HG03108 (cell line): Measurements from ENCODE around the gene PDE6D.
A peak's percentile ranks its signal among the peaks of the same experiment; 100 is the strongest.
"Not testable (repeated sequence)": the region's sequence is repeated elsewhere in the genome, so short reads cannot be mapped to it uniquely, and the experiment has no call there.

ENCODE experiments used
- ATAC-seq: cut with Tn5 transposase; IDR thresholded peaks from one replicate; pipeline ENCODE4 v1.9.1; 2021; ENCODE audit warnings: moderate library complexity; ENCODE audit not compliant: unreplicated experiment

PDE6D gene

GRCh38 chr2:231780123-231780908 lies 766 bp downstream of the PDE6D start:
- no peak for ATAC-seq

DNA sequence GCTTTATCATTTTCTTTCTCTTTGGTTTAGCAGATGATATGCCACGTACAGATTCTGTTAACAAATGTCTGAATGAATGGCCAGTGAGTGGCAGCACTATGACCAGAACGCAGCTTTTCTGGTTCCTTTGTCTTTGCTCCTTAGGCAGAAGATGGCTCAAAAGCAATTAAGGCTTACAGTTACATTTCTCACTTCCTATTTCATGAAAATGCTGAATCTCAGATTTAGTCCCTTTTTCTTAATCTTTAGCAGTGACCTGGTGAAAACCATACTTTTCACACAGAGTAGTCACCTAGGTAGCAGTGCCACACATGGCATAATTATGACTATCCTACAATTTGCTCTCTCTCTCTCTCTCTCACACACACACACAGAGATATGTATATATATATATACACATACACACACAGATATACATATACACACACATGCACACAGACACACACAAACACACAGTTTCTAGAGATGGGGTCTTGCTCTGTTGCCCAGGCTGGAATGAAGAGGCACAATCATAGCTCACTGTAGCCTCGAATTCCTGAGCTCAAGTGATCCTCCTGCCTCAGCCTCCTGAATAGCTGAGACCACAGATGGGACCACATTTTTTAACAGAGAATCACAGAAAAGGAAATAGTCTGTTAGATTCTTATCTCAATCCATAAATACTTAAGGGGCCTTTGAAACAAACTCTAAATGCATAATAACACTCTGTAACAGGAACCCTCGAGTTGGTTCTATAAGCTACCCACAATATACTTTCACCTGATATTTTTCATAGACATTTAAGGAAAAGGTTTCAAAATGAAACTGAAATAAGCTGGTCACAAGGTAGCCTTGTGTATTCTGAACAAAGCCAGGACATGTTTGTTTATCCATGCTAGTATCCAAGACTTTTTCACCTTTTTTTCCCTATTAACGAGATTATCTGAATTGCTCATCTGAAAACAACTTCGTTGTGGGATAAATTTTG lies 11.6 kb downstream of the PDE6D start:
- no peak for ATAC-seq

- peak; percentile 52 for ATAC-seq
Observed at GRCh38 chr2:231765496-231765929, 15.6 kb downstream of the PDE6D start.

DNA sequence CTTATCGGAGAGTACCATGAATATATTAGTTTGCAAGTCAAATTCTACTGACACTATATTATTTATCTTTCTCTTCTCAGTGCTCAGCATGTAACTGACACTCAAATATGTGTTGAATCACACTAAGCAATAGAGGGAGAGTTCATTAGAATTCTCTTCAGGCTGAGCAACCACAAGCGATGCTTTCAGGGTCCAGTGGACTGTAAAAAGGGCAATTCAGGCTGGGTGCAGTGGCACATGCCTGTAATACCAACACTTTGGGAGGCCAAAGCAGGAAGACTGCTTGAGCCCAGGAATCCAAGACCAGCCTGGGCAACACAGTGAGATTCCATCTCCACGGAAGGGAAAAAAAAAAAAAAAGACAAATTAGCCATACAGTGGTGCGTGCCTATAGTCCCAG lies 16.3 kb downstream of the PDE6D start:
- ATAC-seq: no peak

- ATAC-seq: no peak
Observed at GRCh38 chr2:231764124-231764523, 17.0 kb downstream of the PDE6D start.

- ATAC-seq: no peak
Observed at GRCh38 chr2:231761735-231762134, 19.3 kb downstream of the PDE6D start.

DNA sequence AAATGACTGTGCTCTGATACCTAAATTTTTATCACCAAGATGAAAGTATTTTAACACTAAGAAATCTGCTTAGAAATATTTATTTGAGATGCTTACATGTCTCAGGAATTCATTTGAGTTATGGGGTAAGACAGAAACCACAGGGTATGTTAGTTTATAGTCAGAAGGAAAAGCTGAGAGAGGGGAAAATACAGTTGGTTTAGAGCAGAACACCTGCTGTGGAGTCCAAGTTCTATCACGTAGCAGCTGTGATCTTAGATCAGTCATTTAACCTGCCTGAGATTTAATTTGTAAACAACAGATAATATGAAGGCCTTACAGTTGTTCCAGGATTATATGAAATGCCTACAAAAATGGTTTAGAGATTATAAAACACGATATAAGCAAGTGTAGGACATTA lies 29.0 kb downstream of the PDE6D start:
- ATAC-seq: no peak

DNA sequence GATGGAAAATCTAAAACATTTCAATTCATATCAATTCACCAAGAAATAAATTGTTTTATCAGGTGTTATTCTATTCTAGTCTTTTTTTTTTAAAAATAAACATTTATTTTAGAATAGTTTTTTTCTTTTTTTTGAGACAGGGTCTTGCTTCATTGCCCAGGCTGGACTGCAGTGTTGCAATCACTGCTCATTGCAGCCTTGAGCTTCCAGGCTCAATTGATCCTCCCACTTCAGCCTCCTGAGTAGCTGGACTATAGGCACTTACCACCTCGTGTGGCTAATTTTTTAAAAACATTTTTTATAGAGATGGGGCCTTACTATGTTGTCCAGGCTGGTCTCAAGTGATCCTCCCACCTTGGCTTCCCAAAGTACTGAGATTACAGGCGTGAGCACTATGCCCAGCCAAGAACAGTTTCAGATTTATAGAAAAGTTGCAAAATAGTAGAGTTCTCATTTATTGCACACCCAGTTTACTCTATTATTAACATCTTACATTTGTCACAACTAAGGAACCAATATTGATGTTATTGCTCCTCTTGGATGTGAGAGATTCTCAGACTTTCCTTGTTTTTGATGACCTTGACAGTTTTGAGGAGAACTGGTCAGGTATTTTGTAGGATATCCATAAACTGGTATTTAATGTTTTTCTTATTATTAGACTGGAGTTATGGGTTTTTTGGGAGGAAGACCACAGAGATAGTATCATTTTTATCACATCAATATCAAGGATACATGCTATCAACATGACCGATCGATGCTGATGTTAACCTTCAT lies 29.9 kb downstream of the PDE6D start:
- no peak for ATAC-seq

GRCh38 chr2:231749016-231749415 lies 32.1 kb downstream of the PDE6D start:
- not testable (repeated sequence) for ATAC-seq

GRCh38 chr2:231748153-231748896 lies 32.8 kb downstream of the PDE6D start:
- not testable (repeated sequence) for ATAC-seq

- ATAC-seq: no peak
Observed at GRCh38 chr2:231745303-231746038, 35.6 kb downstream of the PDE6D start.

GRCh38 chr2:231743376-231744116 lies 37.5 kb downstream of the PDE6D start:
- ATAC-seq: no peak

DNA sequence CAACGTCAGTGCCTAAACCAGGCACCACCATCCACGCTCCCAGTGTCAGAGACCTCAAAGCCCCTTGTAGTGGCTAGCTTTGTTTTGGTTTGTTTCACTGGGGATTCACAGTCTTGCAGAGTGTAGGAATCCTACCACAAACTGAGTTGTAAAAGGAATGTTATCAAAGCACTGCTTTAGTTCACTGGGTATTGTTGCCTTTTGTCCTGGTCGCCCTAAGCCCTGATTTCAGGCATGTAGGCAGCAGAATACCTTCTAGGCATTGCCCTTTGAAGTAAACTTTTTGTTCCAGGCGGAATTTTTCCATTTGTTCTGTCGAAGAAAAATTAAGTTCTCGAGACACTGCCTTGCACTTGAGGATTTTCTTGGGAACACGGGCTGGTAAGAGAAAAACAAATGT lies 43.3 kb downstream of the PDE6D start:
- ATAC-seq: no peak

DNA sequence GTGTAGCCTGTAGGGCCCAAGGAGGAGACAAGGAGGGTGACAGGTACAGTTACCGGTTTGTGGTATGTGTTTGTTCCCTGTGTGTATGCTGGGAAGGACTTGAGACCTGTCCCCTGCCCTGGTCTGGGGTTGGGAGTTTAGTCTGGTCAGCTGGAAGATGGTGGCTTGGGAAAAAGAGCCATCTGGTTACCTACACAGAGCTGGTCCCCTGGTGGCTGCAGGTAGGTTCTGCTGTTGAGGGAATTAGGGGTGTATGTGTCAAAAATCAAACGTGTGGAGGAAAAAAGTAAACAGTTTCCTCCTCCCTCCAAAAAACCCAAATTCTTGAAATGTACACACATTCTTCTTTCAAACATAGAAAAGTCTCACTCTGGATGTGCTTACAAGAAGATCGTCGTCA lies 48.5 kb downstream of the PDE6D start:
- no peak for ATAC-seq

GRCh38 chr2:231727621-231728020 lies 53.5 kb downstream of the PDE6D start:
- no peak for ATAC-seq

- ATAC-seq: no peak
Observed at GRCh38 chr2:231726276-231726675, 54.8 kb downstream of the PDE6D start.

DNA sequence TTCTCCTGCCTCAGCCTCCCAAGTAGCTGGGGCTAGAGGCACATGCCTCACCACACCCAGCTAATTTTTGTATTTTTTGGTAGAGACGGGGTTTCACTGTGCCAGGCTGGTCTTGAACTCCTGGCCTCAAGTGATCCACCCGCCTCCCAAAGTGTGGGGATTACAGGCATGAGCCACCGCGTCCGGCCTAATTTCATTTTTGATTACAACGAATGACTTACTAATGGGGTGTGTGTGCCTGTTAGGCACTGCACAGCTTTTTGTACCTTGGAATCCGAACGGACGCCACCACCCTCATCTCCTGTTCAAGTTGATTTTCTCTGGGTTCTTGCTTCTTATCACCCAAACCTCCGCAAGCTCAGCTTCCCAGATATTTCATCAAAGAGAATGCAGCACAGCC lies 55.6 kb downstream of the PDE6D start:
- ATAC-seq: no peak

DNA sequence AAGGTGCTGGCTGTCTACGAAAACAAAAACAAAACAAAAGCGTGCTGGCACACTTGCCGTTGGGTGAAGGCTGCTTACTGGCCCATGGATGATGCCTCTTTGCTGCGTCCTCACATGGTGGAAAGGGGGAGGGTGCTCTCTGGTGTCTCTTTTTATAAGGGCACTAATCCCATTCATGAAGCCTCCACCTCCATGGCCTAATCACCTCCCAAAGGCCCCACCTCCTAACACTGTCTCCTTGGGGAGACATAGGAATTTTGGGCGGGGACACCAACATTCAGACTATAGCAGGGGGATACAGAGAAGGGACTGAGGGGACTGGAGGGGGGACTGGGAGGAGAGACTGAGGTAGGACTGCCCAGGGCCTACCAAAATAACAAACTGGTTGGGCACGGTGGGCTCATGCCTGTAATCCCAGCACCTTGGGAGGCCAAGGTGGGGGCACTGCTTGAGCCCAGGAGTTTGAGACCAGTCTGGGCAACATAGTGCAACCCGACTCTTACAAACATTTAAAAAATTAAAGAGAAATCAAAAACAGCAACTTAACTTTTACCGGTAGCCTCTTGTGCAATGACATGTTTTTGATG lies 58.3 kb downstream of the PDE6D start:
- ATAC-seq: no peak
